ENCODE measurements around the gene DSCAML1.
"Not testable (repeated sequence)": the region's sequence is repeated elsewhere in the genome, so short reads cannot be mapped to it uniquely, and the experiment has no call there.

The DSCAML1 gene

GRCh38 chr11:117407016-117407415 lies 390.0 kb downstream of the DSCAML1 start:
- Mint-ChIP-seq H3K27me3 (no peaks in the 10 kb centered on the region), H3K27ac (no peak overlapping the region), H3K4me3 (no peak overlapping the region), H3K36me3 (peaks cover 91% of the 10 kb centered on the region), H3K4me1 (no peaks in the 10 kb centered on the region), H3K9me3 (peaks cover 5% of the 10 kb centered on the region)
- ATAC-seq = no peak

- not testable (repeated sequence) for H3K9me3 Mint-ChIP-seq, H3K27me3 Mint-ChIP-seq, H3K4me3 Mint-ChIP-seq, ATAC-seq, H3K4me1 Mint-ChIP-seq, H3K27ac Mint-ChIP-seq
- peaks cover 84% of the 10 kb centered on the region for H3K36me3 Mint-ChIP-seq
Measured at GRCh38 chr11:117405898-117406297, 391.1 kb downstream of the DSCAML1 start.

GRCh38 chr11:117399100-117399840 lies 397.7 kb downstream of the DSCAML1 start:
- not testable (repeated sequence) for H3K27ac Mint-ChIP-seq, H3K9me3 Mint-ChIP-seq, H3K27me3 Mint-ChIP-seq, ATAC-seq, H3K4me3 Mint-ChIP-seq
- Mint-ChIP-seq H3K36me3 (peaks cover 93% of the 10 kb centered on the region), H3K4me1 (peaks cover 17% of the 10 kb centered on the region)

GRCh38 chr11:117398618-117399017 lies 398.4 kb downstream of the DSCAML1 start:
- not testable (repeated sequence) for H3K9me3 Mint-ChIP-seq, ATAC-seq, H3K27me3 Mint-ChIP-seq, H3K4me3 Mint-ChIP-seq, H3K27ac Mint-ChIP-seq
- H3K36me3 Mint-ChIP-seq = peaks cover 93% of the 10 kb centered on the region
- H3K4me1 Mint-ChIP-seq = peaks cover 17% of the 10 kb centered on the region

- H3K4me1 Mint-ChIP-seq = peaks cover 17% of the 10 kb centered on the region
- peaks cover 92% of the 10 kb centered on the region for H3K36me3 Mint-ChIP-seq
- H3K27ac Mint-ChIP-seq = no peak overlapping the region
- H3K4me3 Mint-ChIP-seq = no peak overlapping the region
- no peaks in the 10 kb centered on the region for H3K27me3 Mint-ChIP-seq
- peaks cover 8% of the 10 kb centered on the region for H3K9me3 Mint-ChIP-seq
- no peak for ATAC-seq
Measured at GRCh38 chr11:117396970-117397369, 400.0 kb downstream of the DSCAML1 start.

GRCh38 chr11:117395476-117395875 lies 401.5 kb downstream of the DSCAML1 start:
- Mint-ChIP-seq H3K9me3 (peaks cover 8% of the 10 kb centered on the region), H3K27me3 (no peaks in the 10 kb centered on the region), H3K4me3 (no peak overlapping the region), H3K36me3 (peaks cover 97% of the 10 kb centered on the region), H3K27ac (no peak overlapping the region), H3K4me1 (peaks cover 10% of the 10 kb centered on the region)
- ATAC-seq = no peak

GRCh38 chr11:117394221-117394925 lies 402.6 kb downstream of the DSCAML1 start:
- no peaks in the 10 kb centered on the region for H3K4me1 Mint-ChIP-seq
- no peak overlapping the region for H3K27ac Mint-ChIP-seq
- peaks cover 93% of the 10 kb centered on the region for H3K36me3 Mint-ChIP-seq
- peaks cover 8% of the 10 kb centered on the region for H3K9me3 Mint-ChIP-seq
- no peaks in the 10 kb centered on the region for H3K27me3 Mint-ChIP-seq
- H3K4me3 Mint-ChIP-seq = no peak overlapping the region
- no peak for ATAC-seq

GRCh38 chr11:117392979-117393378 lies 404.0 kb downstream of the DSCAML1 start:
- Mint-ChIP-seq H3K36me3 (peaks cover 89% of the 10 kb centered on the region), H3K9me3 (peaks cover 5% of the 10 kb centered on the region), H3K27ac (no peak overlapping the region), H3K4me1 (no peaks in the 10 kb centered on the region), H3K4me3 (no peak overlapping the region), H3K27me3 (no peaks in the 10 kb centered on the region)
- no peak for ATAC-seq

GRCh38 chr11:117392001-117392690 lies 404.9 kb downstream of the DSCAML1 start:
- Mint-ChIP-seq H3K9me3 (peaks cover 2% of the 10 kb centered on the region), H3K27me3 (no peaks in the 10 kb centered on the region), H3K4me3 (no peak overlapping the region), H3K27ac (no peak overlapping the region), H3K4me1 (no peaks in the 10 kb centered on the region), H3K36me3 (peaks cover 84% of the 10 kb centered on the region)
- ATAC-seq = no peak

- Mint-ChIP-seq H3K27ac (no peak overlapping the region), H3K36me3 (peaks cover 82% of the 10 kb centered on the region), H3K4me1 (no peaks in the 10 kb centered on the region), H3K9me3 (no peaks in the 10 kb centered on the region), H3K27me3 (no peaks in the 10 kb centered on the region), H3K4me3 (no peak overlapping the region)
- no peak for ATAC-seq
Measured at GRCh38 chr11:117391181-117391580, 405.8 kb downstream of the DSCAML1 start.

- Mint-ChIP-seq H3K9me3 (no peaks in the 10 kb centered on the region), H3K27ac (no peak overlapping the region), H3K4me3 (no peak overlapping the region), H3K4me1 (no peaks in the 10 kb centered on the region), H3K36me3 (peaks cover 82% of the 10 kb centered on the region), H3K27me3 (no peaks in the 10 kb centered on the region)
- ATAC-seq = no peak
Measured at GRCh38 chr11:117390743-117391142, 406.3 kb downstream of the DSCAML1 start.

- H3K27me3 Mint-ChIP-seq = no peaks in the 10 kb centered on the region
- H3K9me3 Mint-ChIP-seq = no peaks in the 10 kb centered on the region
- H3K4me1 Mint-ChIP-seq = no peaks in the 10 kb centered on the region
- no peak overlapping the region for H3K4me3 Mint-ChIP-seq
- no peak overlapping the region for H3K27ac Mint-ChIP-seq
- H3K36me3 Mint-ChIP-seq = peaks cover 75% of the 10 kb centered on the region
- ATAC-seq = no peak
Measured at GRCh38 chr11:117387992-117388755, 408.8 kb downstream of the DSCAML1 start.

GRCh38 chr11:117385906-117386305 lies 411.1 kb downstream of the DSCAML1 start:
- H3K9me3 Mint-ChIP-seq = no peaks in the 10 kb centered on the region
- H3K27me3 Mint-ChIP-seq = no peaks in the 10 kb centered on the region
- H3K27ac Mint-ChIP-seq = no peak overlapping the region
- peaks cover 77% of the 10 kb centered on the region for H3K36me3 Mint-ChIP-seq
- no peak for ATAC-seq
- H3K4me3 Mint-ChIP-seq = no peak overlapping the region
- no peaks in the 10 kb centered on the region for H3K4me1 Mint-ChIP-seq

- Mint-ChIP-seq H3K9me3 (no peaks in the 10 kb centered on the region), H3K4me3 (no peak overlapping the region), H3K36me3 (peaks cover 77% of the 10 kb centered on the region), H3K4me1 (no peaks in the 10 kb centered on the region), H3K27me3 (no peaks in the 10 kb centered on the region), H3K27ac (no peak overlapping the region)
- no peak for ATAC-seq
Measured at GRCh38 chr11:117385471-117385870, 411.5 kb downstream of the DSCAML1 start.

- Mint-ChIP-seq H3K27me3 (no peaks in the 10 kb centered on the region), H3K27ac (no peak overlapping the region), H3K4me1 (no peaks in the 10 kb centered on the region), H3K4me3 (no peak overlapping the region), H3K9me3 (no peaks in the 10 kb centered on the region), H3K36me3 (peaks cover 81% of the 10 kb centered on the region)
- ATAC-seq = no peak
Measured at GRCh38 chr11:117384045-117384444, 413.0 kb downstream of the DSCAML1 start.
